GM18519 (cell line): ENCODE data around the gene TAF4.
"Not testable (repeated sequence)": the region's sequence is repeated elsewhere in the genome, so short reads cannot be mapped to it uniquely, and the experiment has no call there.

Source experiments
- ATAC-seq: cut with Tn5 transposase; IDR thresholded peaks from one replicate; pipeline ENCODE4 v1.9.1; 2021; ENCODE audit warnings: mild to moderate bottlenecking, moderate library complexity; ENCODE audit not compliant: unreplicated experiment, low FRiP score

The TAF4 gene

GRCh38 chr20:61981691-61982090 lies 84.0 kb downstream of the TAF4 start:
- ATAC-seq = not testable (repeated sequence)

GRCh38 chr20:61980647-61981583 lies 84.8 kb downstream of the TAF4 start:
- no peak for ATAC-seq

GRCh38 chr20:61979701-61980635 lies 85.7 kb downstream of the TAF4 start:
- no peak for ATAC-seq

DNA sequence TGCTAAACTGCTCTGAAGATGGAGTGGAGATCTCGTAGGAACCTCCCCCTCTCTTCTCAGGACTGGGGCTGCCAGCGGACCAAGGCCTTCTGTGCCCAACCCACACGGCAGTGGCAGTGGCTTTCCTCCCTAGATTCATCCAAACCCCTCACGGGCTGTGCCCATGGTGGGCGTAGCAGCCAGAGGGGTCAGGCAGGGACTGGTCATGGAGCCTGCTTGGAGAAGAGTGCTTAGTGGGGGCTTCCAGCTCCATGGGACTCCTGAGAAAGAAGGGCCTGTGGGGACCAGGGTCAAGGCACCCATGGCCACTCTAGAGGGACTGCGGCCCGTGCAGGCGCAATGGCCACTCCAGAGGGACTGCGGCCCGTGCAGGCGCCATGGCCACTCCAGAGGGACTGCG lies 86.6 kb downstream of the TAF4 start:
- no peak for ATAC-seq

- no peak for ATAC-seq
These were observed 87.2 kb downstream of the TAF4 start for GRCh38 chr20:61978491-61978890.

DNA sequence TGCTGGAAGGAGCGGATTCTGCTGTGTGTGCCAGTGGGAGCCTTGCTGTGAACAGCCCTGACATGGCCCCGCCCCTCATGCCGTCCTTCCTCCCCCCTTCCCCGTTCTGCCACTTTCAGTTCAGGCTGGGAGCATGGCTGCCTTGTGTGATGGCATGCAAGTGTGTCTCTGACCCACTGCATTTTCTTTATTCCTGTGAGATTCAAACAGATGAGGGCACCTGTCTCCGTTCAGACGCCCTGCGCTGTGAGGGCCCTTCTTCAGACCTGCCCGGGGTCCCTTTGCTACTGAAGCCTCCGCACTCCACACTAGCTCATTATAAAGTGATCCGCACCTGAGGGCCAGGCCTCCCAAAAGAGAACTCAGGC lies 88.3 kb downstream of the TAF4 start:
- ATAC-seq = no peak

DNA sequence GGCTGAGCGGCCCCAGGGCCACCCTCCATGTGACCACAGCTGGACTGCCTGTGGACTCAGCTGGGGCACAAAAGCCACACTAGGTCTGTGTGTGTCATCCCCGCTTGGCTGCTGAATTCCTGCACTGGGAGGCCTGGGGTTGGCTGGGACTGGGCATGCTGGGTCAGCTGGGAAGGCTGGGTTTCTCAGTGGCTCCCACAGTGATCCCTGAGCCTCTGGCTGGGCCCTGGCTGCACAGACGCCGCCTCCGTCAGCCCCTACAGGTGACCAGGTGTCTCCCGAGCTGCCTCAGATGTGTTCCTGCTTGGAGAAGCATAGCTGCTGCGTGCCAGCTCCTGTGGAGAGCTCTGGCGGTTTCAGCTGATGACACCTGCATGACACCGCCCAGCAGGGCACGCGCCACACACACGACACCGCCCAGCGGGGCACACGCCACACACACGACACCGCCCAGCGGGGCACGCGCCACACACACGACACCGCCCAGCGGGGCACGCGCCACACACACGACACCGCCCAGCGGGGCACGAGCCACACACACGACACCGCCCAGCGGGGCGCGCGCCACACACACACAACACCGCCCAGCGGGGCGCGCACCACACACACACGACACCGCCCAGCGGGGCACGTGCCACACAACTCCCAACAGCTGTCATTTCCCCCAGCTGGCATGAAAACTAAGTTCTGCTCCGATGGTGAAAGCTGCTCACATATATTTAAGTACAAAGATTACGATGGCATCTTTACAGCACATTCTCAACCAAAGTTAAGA lies 88.8 kb downstream of the TAF4 start:
- no peak for ATAC-seq

DNA sequence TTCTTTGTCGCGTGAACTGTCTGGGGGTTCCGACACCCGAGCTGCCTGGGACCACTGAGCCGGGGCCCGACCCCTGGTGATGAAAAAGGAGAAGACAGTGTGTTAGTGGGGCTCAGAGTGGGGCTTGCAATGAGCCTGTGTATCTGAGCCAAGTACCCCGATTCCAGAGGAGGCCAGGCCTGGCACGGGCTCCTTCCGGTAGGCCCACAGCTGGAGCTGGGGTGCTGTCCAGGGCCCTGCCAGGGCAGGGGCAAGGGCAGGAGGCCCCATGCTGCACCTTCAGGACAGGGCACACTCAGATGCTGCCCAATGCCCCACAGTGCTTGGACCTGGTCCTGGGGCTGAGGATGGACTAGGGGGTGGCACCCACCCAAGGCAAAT lies 89.4 kb downstream of the TAF4 start:
- no peak for ATAC-seq

DNA sequence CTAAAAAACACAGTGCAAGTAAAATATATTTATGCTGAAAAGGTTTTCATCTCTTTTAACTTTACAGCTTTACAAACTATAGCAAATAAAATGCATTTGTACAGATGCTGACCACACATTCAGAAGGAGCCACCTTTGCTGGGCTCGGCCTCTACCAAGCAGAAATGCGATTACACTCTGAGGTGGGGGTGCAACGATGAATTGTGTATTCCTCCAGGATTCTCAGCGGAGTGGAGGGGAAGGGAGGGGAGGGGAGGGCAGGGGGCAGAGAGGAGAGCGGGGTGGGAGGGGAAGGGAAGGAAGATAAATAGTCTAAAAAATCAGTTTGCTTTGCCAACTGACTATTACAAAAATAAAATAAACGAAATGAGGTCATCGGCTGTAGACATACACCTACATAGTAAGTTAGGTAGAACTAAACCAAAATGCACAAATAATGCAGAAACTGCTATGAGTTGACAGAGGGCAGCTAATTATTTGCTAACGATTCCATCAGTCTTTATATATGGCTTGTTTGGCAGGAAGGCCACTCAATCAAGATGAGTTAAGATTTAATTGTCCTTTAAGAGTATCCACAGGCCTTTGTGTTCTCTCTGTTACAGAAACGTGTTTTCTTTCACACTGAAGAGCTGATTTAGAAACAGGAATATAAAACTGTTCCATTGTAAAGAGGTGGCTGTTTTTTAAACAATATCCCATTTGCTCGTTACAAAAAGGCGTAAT lies 90.1 kb downstream of the TAF4 start:
- ATAC-seq = no peak

- ATAC-seq = no peak
These were observed 91.4 kb downstream of the TAF4 start for GRCh38 chr20:61974357-61974665.

DNA sequence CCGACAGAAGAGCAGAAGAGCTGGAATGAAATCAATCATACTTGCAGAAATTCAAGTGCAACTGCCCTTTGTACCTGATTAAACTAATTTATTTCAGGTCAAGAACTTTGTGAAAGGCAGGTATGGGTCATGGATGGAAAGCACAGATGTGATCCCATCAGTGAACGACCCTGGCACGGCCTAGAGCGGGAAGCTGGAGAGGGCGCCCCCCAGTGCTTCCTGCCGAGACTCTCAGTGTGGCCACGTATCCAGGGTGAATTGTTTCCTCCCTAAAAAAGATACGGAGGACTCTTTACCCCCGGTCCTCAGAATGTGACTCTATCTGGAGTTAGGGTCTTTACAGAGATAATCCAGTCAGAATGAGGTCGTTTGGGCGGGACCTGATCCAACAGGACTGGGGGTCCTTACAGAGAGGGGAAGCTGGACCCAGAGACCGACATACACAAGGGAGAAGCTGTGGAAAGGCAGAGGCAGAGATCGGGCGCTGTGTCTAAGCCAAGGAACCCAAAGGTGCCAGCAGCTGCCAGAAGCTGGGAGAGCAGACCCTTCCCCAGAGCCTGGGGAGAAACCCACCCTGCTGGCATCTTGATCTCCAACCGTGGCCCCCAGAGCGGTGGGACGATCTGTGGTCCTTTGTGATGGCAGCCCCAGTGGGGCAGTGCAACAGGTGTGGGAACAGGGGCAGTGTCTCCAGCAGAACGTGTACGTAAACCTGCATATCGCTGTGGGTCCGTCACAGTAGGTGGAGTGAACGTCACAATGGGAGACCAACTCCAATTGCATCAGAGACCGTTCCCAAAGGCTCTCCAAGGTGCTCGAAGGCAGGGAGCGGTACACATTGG lies 91.9 kb downstream of the TAF4 start:
- ATAC-seq = no peak

DNA sequence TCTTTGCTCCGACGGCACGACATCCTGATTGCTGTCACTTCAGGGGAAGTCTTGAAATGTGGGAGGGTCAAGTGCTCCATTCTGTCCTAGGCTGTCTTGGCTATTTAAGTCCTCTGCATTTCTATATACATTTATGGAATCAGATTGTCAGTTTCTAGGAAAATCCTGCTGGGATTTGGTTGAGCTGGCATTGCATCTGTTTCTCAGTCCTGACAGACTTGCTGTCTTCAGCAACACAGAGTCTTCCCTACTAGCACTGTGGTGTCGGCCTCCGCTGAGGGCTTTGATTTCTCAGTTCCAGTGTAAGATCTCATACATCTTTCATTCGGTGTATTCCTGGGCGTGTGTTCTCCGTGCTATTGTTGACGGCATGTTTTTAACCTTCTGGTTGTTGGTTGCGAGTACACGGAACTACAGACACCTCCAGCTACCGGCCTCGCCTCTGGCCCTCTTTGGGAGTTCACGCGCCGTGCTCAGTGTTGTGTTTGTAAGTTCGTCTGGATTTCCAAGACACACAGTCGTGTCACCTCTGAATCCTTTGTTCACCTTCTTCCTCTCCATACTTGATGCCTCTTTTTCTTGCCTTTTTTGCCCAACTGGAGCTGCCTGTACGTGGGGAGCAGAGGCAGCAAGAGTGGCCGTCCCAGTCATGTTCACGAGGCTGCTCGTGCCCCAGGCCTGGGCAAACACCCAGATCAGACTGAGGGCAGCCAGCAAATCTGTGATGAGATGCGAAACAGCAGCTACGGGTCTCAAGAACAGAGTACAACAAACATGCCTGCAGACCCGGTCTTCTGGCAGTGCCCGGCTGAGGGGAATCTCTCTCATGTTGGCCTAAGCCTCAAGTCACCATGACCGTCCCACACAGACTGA lies 92.8 kb downstream of the TAF4 start:
- ATAC-seq = no peak

DNA sequence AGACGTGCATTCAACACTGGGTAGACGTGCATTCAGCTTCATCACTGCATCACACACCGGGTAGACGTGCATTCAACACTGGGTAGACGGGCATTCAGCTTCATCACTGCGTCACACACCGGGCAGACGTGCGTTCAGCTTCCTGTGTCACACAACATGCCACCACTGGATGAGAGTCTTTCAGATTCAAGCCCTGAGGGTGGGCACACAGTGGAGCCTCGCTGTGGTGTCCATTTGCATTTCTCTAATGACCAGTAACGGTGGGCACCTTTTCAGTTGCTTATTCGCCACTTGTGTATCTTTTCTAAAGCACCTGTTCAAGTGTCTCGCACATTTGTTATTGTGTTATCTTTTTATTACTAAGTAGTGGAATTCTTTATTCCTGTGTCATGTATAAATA lies 94.1 kb downstream of the TAF4 start:
- ATAC-seq = not testable (repeated sequence)

GRCh38 chr20:61970357-61970756 lies 95.3 kb downstream of the TAF4 start:
- ATAC-seq = no peak

- no peak for ATAC-seq
These were observed 95.9 kb downstream of the TAF4 start for GRCh38 chr20:61969806-61970205.

- ATAC-seq = no peak
These were observed 96.7 kb downstream of the TAF4 start for GRCh38 chr20:61968932-61969331.

GRCh38 chr20:61968036-61968810 lies 97.5 kb downstream of the TAF4 start:
- ATAC-seq = no peak

DNA sequence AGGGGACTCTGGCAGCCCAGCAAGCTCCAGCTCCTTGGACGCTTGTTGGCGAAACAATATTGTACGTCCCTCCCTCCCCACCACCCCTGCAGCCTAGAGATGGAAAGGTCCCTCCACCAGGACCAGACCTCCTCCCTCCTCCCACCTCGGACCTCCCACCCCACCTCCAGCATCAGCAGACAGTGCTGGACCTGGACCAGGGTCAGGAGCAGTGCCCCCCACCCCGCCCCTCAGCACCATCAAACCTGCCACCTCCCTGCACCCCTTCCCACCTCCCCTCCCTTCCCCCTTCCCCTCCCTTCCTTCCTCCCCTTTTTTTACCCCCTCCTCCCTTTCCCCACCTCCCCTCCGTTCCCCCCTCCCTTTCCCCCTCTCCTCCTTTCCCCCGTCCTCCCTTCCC lies 98.4 kb downstream of the TAF4 start:
- ATAC-seq = no peak
